Activated effector memory CD4-positive, alpha-beta T cell treated with anti-CD3 and anti-CD28 coated beads, Interleukin-2, amount 50 U/mL, for 16 hours (primary cell): ENCODE measurements around the gene AKT1.

Experiments used
- DNase-seq: peaks from one replicate; pipeline ENCODE4 v3.0.0-alpha.2; 2020

The AKT1 gene

GRCh38 chr14:104771374-104771773, 24.2 kb downstream of the AKT1 start:
- DNase-seq: no peak

GRCh38 chr14:104770851-104771272, 24.7 kb downstream of the AKT1 start:
- no peak for DNase-seq

GRCh38 chr14:104770072-104770579, 25.4 kb downstream of the AKT1 start:
- DNase-seq: no peak

GRCh38 chr14:104769324-104770071, 26.1 kb downstream of the AKT1 start:
- DNase-seq: no peak

- DNase-seq: peak; percentile 97
These were observed 26.9 kb downstream of the AKT1 start for GRCh38 chr14:104768437-104769323.

GRCh38 chr14:104767634-104767918, 28.0 kb downstream of the AKT1 start:
- no peak for DNase-seq

GRCh38 chr14:104766863-104767633, 28.5 kb downstream of the AKT1 start:
- no peak for DNase-seq

GRCh38 chr14:104766256-104766862, 29.2 kb downstream of the AKT1 start:
- DNase-seq: no peak

GRCh38 chr14:104765517-104765916, 30.0 kb downstream of the AKT1 start:
- DNase-seq: no peak

GRCh38 chr14:104758981-104759969, 36.3 kb downstream of the AKT1 start:
- DNase-seq: no peak

- DNase-seq: no peak
These were observed 37.7 kb downstream of the AKT1 start for GRCh38 chr14:104757681-104758392.

- DNase-seq: no peak
These were observed 38.3 kb downstream of the AKT1 start for GRCh38 chr14:104757238-104757585.

GRCh38 chr14:104756477-104757237, 38.9 kb downstream of the AKT1 start:
- DNase-seq: no peak

GRCh38 chr14:104755621-104756020, 39.9 kb downstream of the AKT1 start:
- DNase-seq: no peak

- no peak for DNase-seq
These were observed 41.2 kb downstream of the AKT1 start for GRCh38 chr14:104754213-104754851.

- DNase-seq: no peak
These were observed 41.9 kb downstream of the AKT1 start for GRCh38 chr14:104753528-104754212.

GRCh38 chr14:104752735-104753527, 42.6 kb downstream of the AKT1 start, which contains the start of gene SIVA1:
TSS of gene SIVA1 (plus strand) at chr14:104753147. CDS start at chr14:104753202, 55 bp downstream.
- DNase-seq: peak; percentile 100

- DNase-seq: no peak
These were observed 43.2 kb downstream of the AKT1 start for GRCh38 chr14:104752423-104752734.
